Measurements from ENCODE around the gene MOB1A.

Gene MOB1A

GRCh38 chr2:74198023-74198460 is 19.4 kb upstream of the MOB1A start:
- TF ChIP-seq CTCF (IDR thresholded peaks at IDR 0.05), result no peak

DNA sequence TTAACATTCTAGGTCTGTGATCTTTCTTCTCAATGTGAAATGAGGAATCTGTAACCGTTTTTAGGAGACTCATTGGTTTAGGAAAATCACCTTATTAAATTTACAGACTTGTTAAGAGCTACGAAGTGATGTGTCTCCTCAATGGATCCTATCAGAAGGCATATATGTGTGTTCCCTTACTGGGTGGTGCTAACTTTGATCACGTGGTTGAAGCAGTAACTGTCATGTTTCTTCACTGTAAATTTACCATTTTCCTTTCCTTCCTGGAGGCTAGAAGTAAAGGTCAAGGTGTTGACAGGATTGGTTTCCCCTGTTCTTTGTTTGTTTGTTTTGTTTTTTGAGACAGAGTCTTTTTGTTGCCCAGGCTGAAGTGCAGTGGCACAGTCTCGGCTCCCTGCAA is 18.4 kb upstream of the MOB1A start:
- no peak for TF ChIP-seq CTCF (IDR thresholded peaks at IDR 0.05)

DNA sequence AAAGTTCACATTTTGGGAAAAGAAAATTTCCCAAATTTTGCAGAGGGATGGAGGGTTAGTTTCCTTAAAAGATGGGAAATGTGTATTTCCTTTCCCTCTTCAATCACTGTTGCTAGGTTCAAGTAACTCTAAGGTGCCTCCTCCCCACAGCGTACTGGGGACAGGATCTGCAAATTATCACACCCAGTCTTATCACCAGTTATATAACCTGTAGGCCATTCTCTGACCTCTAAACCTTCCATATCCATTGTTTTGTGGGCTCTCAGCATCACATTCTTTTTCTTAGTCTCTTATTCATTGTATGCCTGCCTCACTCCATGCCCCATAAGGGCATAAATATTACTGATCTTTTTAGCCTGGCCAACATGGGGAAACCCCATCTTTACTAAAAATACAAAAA is 16.1 kb upstream of the MOB1A start:
- no peak for TF ChIP-seq CTCF (IDR thresholded peaks at IDR 0.05)

GRCh38 chr2:74191596-74192380 is 13.1 kb upstream of the MOB1A start:
- TF ChIP-seq CTCF (IDR thresholded peaks at IDR 0.05), result no peak

- no peak for TF ChIP-seq CTCF (IDR thresholded peaks at IDR 0.05)
Measured at GRCh38 chr2:74188696-74189095, 10.0 kb upstream of the MOB1A start.

DNA sequence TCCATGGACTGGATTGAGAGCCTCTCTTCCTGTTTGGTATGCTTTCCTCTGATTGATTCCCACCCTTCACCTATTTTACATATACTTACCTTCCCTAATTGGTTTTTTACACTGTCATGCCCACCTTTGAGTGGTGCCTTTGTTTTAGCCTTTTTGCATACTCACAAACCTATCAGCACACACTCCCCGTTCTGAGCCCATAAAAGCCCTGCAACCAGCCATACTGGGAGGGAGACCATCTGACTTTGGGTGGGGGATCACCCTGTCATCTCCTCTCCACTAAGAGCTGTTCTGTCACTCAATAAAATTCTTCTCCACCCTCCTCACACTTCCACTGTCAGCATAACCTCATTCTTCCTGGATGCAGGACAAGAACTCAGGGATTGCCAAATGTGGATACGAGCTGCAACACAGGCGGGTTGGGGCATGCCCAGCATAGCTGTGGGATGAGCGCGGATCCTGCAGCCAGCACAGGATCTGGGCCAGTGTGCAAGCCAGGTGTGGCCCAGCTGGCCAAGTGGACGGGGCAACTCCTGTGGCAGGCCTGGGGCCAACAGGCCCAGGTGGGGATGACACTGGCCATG is 9.4 kb upstream of the MOB1A start:
- no peak for TF ChIP-seq CTCF (IDR thresholded peaks at IDR 0.05)

DNA sequence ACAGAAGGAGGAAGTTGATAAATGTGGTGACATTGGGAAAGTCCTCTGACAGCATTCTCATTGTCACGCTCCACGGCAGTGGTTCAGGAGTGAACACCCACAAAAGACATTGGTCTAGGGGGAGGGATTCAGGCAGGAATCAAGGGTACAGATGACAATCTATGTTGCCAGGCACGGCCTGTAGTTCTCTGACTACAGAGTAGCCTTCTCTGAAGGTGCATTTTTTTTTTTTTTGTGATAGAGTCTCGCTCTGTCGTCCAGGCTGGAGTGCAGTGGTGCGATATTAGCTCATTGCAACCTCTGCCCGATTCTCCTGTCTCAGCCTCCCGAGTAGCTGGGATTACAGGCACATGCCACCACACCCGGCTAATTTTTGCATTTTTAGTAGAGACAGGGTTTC is 7.4 kb upstream of the MOB1A start:
- TF ChIP-seq CTCF (IDR thresholded peaks at IDR 0.05), result no peak

Data from LNCAP (cell line).